ENCODE measurements around the gene NETO1.

The NETO1 gene

GRCh38 chr18:72819050-72819449 lies 48.7 kb downstream of the NETO1 start:
- Histone ChIP-seq H3K9me2 (replicated peaks; ENCODE audit: low read depth, low read length) (no peaks in the 10 kb centered on the region), H3F3A (ENCODE audit: low read depth) (no peaks in the 10 kb centered on the region), H3K9ac (ENCODE audit: low read depth, low read length, poor library complexity, severe bottlenecking) (no peak overlapping the region), H4K20me1 (ENCODE audit: insufficient read depth, low read length, poor library complexity, severe bottlenecking) (no peaks in the 10 kb centered on the region), H3K4me1 (ENCODE audit: insufficient read depth, low read length, poor library complexity, severe bottlenecking) (no peaks in the 10 kb centered on the region), H3K79me2 (ENCODE audit: insufficient read depth, low read length) (peaks cover 43% of the 10 kb centered on the region), H3K9me3 (ENCODE audit: insufficient read depth, low read depth, low read length) (no peaks in the 10 kb centered on the region), H3K36me3 (ENCODE audit: insufficient read depth, low read length) (peaks cover 13% of the 10 kb centered on the region; the same call in 1 of the 2 replicates), H3K27me3 (ENCODE audit: insufficient read depth, low read length, poor library complexity, severe bottlenecking) (no peaks in the 10 kb centered on the region), H3K4me2 (ENCODE audit: low read depth, low read length, poor library complexity, severe bottlenecking) (no peak overlapping the region), H3K4me3 (ENCODE audit: low read length, poor library complexity, severe bottlenecking) (no peak overlapping the region), H2AFZ (ENCODE audit: low read length) (no peak overlapping the region)
- TF ChIP-seq EZH2phosphoT487 (IDR thresholded peaks at IDR 0.05; ENCODE audit: borderline replicate concordance), result no peak
- TF ChIP-seq CTCF (conservative IDR thresholded peaks at IDR 0.05; ENCODE audit: low read length), result no peak

GRCh38 chr18:72811047-72811446 lies 56.7 kb downstream of the NETO1 start:
- no peaks in the 10 kb centered on the region for H3K4me1 ChIP-seq (ENCODE audit: insufficient read depth, low read length, poor library complexity, severe bottlenecking)
- no peak for TF ChIP-seq CTCF (conservative IDR thresholded peaks at IDR 0.05; ENCODE audit: low read length)
- no peak for TF ChIP-seq EZH2phosphoT487 (IDR thresholded peaks at IDR 0.05; ENCODE audit: borderline replicate concordance)
- H3K9me2 ChIP-seq (replicated peaks; ENCODE audit: low read depth, low read length), result no peaks in the 10 kb centered on the region
- H3K27me3 ChIP-seq (ENCODE audit: insufficient read depth, low read length, poor library complexity, severe bottlenecking), result no peaks in the 10 kb centered on the region
- H3K4me3 ChIP-seq (ENCODE audit: low read length, poor library complexity, severe bottlenecking), result no peak overlapping the region
- H3K79me2 ChIP-seq (ENCODE audit: insufficient read depth, low read length), result peaks cover 5% of the 10 kb centered on the region; the same call in 1 of the 2 replicates
- no peaks in the 10 kb centered on the region for H3K9me3 ChIP-seq (ENCODE audit: insufficient read depth, low read depth, low read length)
- H3K36me3 ChIP-seq (ENCODE audit: insufficient read depth, low read length), result peaks cover 22% of the 10 kb centered on the region; the same call in 1 of the 2 replicates
- no peak overlapping the region for H3K9ac ChIP-seq (ENCODE audit: low read depth, low read length, poor library complexity, severe bottlenecking)
- H3K4me2 ChIP-seq (ENCODE audit: low read depth, low read length, poor library complexity, severe bottlenecking), result no peak overlapping the region
- H2AFZ ChIP-seq (ENCODE audit: low read length), result no peak overlapping the region
- no peaks in the 10 kb centered on the region for H4K20me1 ChIP-seq (ENCODE audit: insufficient read depth, low read length, poor library complexity, severe bottlenecking)
- H3F3A ChIP-seq (ENCODE audit: low read depth), result no peaks in the 10 kb centered on the region

- Histone ChIP-seq H3K4me3 (ENCODE audit: low read length, poor library complexity, severe bottlenecking) (no peak overlapping the region), H3K4me1 (ENCODE audit: insufficient read depth, low read length, poor library complexity, severe bottlenecking) (no peaks in the 10 kb centered on the region), H3K27me3 (ENCODE audit: insufficient read depth, low read length, poor library complexity, severe bottlenecking) (no peaks in the 10 kb centered on the region), H3K9ac (ENCODE audit: low read depth, low read length, poor library complexity, severe bottlenecking) (no peak overlapping the region), H3F3A (ENCODE audit: low read depth) (no peaks in the 10 kb centered on the region), H3K9me3 (ENCODE audit: insufficient read depth, low read depth, low read length) (no peaks in the 10 kb centered on the region), H3K4me2 (ENCODE audit: low read depth, low read length, poor library complexity, severe bottlenecking) (no peak overlapping the region), H3K36me3 (ENCODE audit: insufficient read depth, low read length) (peaks cover 22% of the 10 kb centered on the region; the same call in 1 of the 2 replicates), H4K20me1 (ENCODE audit: insufficient read depth, low read length, poor library complexity, severe bottlenecking) (no peaks in the 10 kb centered on the region), H2AFZ (ENCODE audit: low read length) (no peak overlapping the region), H3K9me2 (replicated peaks; ENCODE audit: low read depth, low read length) (no peaks in the 10 kb centered on the region), H3K79me2 (ENCODE audit: insufficient read depth, low read length) (peaks cover 2% of the 10 kb centered on the region; the same call in 1 of the 2 replicates)
- TF ChIP-seq CTCF (conservative IDR thresholded peaks at IDR 0.05; ENCODE audit: low read length) (no peak), EZH2phosphoT487 (IDR thresholded peaks at IDR 0.05; ENCODE audit: borderline replicate concordance) (no peak)
These were observed 59.1 kb downstream of the NETO1 start for GRCh38 chr18:72808680-72809079.

Measured in Loucy (cell line).